ENCODE measurements around the gene SDK2. TPM values are rescaled to one million over a fixed set of nuclear protein-coding genes. Genes with fewer than 3 reads are reported as not detected.

The SDK2 gene
- total and polyA plus RNA-seq, 2 of the 4 experiments (the other 2 are of a cell fraction), result under 0.01 to 0.03 TPM

GRCh38 chr17:73647772-73648542, 3.7 kb upstream of the SDK2 start:
- Histone ChIP-seq H2AFZ (replicated peaks; ENCODE audit: low read length, poor library complexity) (no peak overlapping the region), H3K27me3 (ENCODE audit: control insufficient read depth, insufficient read depth, low read length) (peaks cover 23% of the 10 kb centered on the region), H4K20me1 (ENCODE audit: insufficient read depth, low read length) (no peaks in the 10 kb centered on the region), H3K79me1 (ENCODE audit: low read depth in 1 of 2, low read length in 2 of 2) (no peaks in the 10 kb centered on the region), H3K27ac (ENCODE audit: insufficient read depth, low read length) (no peak overlapping the region), H3K36me3 (ENCODE audit: control insufficient read depth, insufficient read depth, low read length) (no peaks in the 10 kb centered on the region), H4K8ac (ENCODE audit: low read depth in 2 of 2, low read length in 2 of 2) (no peak overlapping the region), H3K9me3 (ENCODE audit: control insufficient read depth, insufficient read depth, low read length) (no peaks in the 10 kb centered on the region), H4K5ac (ENCODE audit: low read depth, low read length) (no peak overlapping the region), H2BK5ac (ENCODE audit: low read depth, low read length, poor library complexity, severe bottlenecking) (no peak overlapping the region), H3K23ac (ENCODE audit: low read depth, low read length) (no peak overlapping the region), H3K4me1 (ENCODE audit: control insufficient read depth, insufficient read depth, low read length) (no peaks in the 10 kb centered on the region), H2BK15ac (ENCODE audit: low read depth, low read length) (no peak overlapping the region), H3K4me2 (ENCODE audit: low read depth, low read length) (no peak overlapping the region), H2BK20ac (ENCODE audit: low read depth, low read length) (no peak overlapping the region), H2AK9ac (replicated peaks; ENCODE audit: low read depth, low read length, poor library complexity) (no peak overlapping the region), H3K9me1 (ENCODE audit: insufficient read depth, low read length) (no peaks in the 10 kb centered on the region), H3K18ac (ENCODE audit: low read depth, low read length) (no peak overlapping the region), H2AK5ac (ENCODE audit: low read depth, low read length) (no peak overlapping the region), H3K14ac (replicated peaks; ENCODE audit: low read depth, low read length) (no peak overlapping the region), H3K9ac (ENCODE audit: low read depth, low read length) (no peak overlapping the region), H3K4ac (ENCODE audit: low read depth, low read length) (no peak overlapping the region), H4K91ac (ENCODE audit: insufficient read depth, low read depth, low read length) (no peak overlapping the region), H3K56ac (ENCODE audit: extremely low read depth, insufficient read depth, low read length) (no peak overlapping the region), H2BK120ac (ENCODE audit: low read depth, low read length) (no peak overlapping the region), H3K4me3 (ENCODE audit: insufficient read depth, low read depth, low read length) (no peak overlapping the region)
- TF ChIP-seq FOS (IDR thresholded peaks at IDR 0.05; ENCODE audit: low read depth, low read length) (no peak), SMC3 (IDR thresholded peaks at IDR 0.05; ENCODE audit: low read depth, low read length) (no peak), BHLHE40 (IDR thresholded peaks at IDR 0.05; ENCODE audit: low read depth, low read length) (no peak), ELK1 (IDR thresholded peaks at IDR 0.05; ENCODE audit: borderline replicate concordance, low read depth, low read length) (no peak), CEBPB (IDR thresholded peaks at IDR 0.05; ENCODE audit: low read depth, low read length) (no peak), MAZ (IDR thresholded peaks at IDR 0.05; ENCODE audit: borderline replicate concordance, low read depth, low read length) (no peak), RFX5 (IDR thresholded peaks at IDR 0.05; ENCODE audit: low read depth, low read length) (no peak), MAFK (IDR thresholded peaks at IDR 0.05; ENCODE audit: low read depth, low read length) (no peak), USF2 (IDR thresholded peaks at IDR 0.05; ENCODE audit: low read depth, low read length) (no peak), POLR2A (IDR thresholded peaks at IDR 0.05; ENCODE audit: low read depth, low read length) (no peak), NFE2L2 (IDR thresholded peaks at IDR 0.05; ENCODE audit: low read depth, low read length) (no peak), RCOR1 (IDR thresholded peaks at IDR 0.05; ENCODE audit: insufficient replicate concordance, low read length) (no peak), RAD21 (IDR thresholded peaks at IDR 0.05; ENCODE audit: low read length) (no peak), CTCF (conservative IDR thresholded peaks at IDR 0.05; ENCODE audit: low read depth, low read length) (no peak), MXI1 (IDR thresholded peaks at IDR 0.05; ENCODE audit: borderline replicate concordance, low read depth, low read length) (no peak), CHD1 (IDR thresholded peaks at IDR 0.05; ENCODE audit: low read depth, low read length) (no peak)
- intact Hi-C loops (cut with micrococcal nuclease), result no loop called here
- in situ Hi-C loops (cut with MboI; ENCODE audit: low sequenced_read_pairs), result no loop called here
- no TSS peak for BruUV-seq (replicated peaks)
- CTCF ChIA-PET, result no interaction called here
- DNase-seq, result no peak
- ATAC-seq (ENCODE audit: low read depth), result no peak
- 50% methylated on average over 2 of the region's 12 CpGs; no CpG with 5 or more reads in 1 of the 2 experiments for WGBS, 2 experiments (ENCODE audit: extremely low coverage in 2 of 2, insufficient read length in 1 of 2)
- POLR2A ChIA-PET (ENCODE audit: unreplicated experiment), result no interaction called here
- dilution Hi-C loops (cut with HindIII; ENCODE audit: low sequenced_read_pairs, unreplicated experiment), result no loop called here
